ENCODE results near the gene SLC22A17.
"Not testable (repeated sequence)": the region's sequence is repeated elsewhere in the genome, so short reads cannot be mapped to it uniquely, and the experiment has no call there.

The SLC22A17 gene

DNA sequence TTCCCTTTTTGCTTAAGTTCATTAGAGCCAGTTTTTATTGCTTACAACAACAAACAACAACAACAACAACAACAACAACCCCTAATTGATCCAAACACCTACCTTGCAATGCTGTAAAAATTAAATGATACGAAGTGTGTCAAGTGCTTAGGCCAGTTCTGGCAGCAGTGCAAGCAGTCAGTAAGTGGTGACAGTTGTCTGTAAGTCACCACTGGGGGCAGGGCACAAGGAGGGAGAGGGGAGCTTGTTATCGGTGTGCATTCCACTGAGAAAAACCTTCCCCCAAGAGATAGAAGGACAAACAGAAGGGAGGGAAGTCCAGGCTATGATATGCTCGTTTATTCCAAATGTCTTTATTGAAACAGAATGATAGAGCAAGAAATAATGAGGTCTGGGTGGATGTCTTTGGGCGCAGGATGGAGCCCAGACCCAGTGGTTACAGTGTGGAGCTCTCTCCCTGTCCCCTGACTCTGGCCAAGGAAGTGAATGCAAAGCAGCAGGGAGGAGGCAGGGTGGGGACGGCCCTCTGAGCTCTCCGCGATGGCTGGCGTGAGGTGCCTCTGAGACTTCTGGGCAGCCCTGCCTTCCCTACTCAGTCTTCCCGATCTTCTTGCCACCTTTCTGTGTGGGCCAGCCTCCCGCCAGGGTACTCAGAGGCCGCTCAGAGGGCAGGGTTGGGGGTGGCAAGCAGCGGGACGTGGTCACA, 6.5 kb downstream of the SLC22A17 start:
- in situ Hi-C loops (cut with MboI; ENCODE audit: low sequenced_read_pairs): no loop called here

DNA sequence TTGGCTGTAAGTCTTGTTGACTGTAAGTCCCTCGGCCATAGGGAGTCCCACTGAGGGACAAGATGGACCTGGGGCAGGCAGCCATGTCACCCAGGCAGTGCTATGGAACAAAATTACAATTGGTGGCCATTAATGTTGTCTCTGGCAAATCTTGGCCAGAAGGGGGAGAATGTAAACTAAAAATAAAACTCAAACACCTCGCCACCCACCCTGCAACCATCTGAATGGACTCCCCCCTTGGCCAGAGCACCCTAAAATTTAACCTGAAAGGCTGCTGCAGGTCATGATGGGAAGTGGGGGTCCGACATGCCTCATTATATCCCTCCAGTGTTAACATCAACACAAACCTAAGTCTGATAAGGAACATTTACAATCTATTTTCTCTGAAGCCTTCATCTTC, 8.2 kb downstream of the SLC22A17 start:
- in situ Hi-C loops (cut with MboI; ENCODE audit: low sequenced_read_pairs): no loop called here

DNA sequence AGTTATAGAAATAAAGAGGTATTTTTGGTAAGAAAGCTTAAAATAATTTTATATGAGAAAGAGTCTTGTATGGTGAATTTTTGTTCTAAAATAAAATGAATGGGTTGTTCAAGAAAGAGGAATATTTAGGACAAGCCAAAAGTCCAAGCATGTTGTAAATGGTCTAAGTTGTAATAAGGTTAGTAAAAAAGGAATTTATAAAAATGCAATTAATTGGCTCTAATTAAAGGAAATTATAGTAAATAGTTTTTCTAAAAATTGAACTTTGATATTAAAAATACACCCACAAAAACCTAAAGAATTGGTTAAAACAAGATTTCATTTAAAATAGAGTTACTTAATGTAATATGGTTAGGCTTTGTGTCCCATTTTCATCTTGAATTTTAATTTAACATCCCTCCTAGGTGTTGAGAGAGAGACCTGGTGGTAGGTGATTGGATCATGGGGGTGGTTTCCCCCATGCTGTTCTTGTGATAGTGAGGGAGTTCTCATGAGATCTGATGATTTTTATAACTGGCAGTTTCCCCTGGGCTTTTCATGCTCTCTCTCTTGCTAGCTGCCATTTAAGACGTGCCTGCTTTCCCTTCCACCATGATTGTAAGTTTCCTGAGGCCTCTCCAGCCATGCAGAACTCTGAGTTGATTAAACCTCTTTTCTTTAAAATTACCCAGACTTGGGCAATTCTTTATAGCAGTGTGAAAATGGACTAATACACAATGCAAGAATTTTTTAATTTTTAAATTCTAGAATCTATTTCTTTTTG, 13.0 kb downstream of the SLC22A17 start:
- in situ Hi-C loops (cut with MboI; ENCODE audit: low sequenced_read_pairs): no loop called here

DNA sequence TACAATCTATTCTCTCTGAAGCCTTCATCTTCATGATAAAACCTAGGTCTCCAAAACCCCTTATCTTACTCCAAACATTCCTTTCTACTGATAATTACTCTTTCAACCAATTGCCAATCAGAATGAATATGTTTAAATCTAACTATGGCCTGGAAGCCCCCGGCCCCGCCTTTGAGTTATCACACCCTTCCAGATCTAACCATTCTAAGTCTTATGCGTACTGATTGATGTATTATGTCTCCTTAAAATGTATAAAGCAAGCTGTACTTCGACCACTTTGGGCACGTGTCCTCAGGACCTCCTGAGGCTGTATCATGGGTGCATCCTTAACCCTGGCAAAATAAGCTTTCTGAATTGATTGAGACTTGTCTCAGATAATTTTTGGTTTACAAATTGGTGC, 17.1 kb downstream of the SLC22A17 start:
- in situ Hi-C loops (cut with MboI; ENCODE audit: low sequenced_read_pairs): no loop called here

DNA sequence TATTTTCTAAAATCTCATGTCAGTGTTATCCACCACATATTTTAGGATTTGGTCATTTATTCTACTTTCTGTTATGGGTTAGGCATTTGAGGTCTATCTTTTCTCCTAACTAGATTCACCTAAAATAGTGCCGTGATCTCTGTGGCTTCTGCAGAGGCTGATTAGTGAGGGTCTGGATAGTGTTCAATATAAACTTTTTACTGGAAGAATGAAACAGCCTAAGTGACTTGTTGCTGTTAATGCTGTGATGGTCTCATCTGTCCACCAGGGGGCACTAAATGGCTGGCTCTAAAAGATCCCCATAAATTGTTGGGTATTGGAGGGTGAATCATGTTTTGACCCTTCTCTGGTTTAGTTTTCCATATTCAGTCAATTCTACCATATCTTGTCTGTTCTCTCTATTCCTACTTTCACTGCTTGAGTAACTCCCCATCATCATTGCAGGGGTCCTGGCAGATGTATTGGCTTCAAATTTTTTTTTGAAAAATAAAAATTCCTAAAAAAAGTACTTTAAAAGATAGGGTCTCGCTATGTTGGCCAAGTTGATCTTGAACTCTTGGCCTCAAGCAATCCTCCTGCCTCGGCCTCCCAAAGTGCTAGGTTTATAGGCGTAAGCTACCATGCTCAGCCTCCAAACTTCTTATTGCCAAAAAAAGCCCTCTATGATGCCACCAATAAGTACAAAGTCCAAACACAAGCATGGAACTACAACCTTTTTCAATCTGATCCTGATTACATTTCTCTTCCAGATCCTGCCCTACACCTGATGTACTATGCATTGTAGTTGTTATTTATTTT, 24.5 kb downstream of the SLC22A17 start:
- in situ Hi-C loops (cut with MboI; ENCODE audit: low sequenced_read_pairs): no loop called here

DNA sequence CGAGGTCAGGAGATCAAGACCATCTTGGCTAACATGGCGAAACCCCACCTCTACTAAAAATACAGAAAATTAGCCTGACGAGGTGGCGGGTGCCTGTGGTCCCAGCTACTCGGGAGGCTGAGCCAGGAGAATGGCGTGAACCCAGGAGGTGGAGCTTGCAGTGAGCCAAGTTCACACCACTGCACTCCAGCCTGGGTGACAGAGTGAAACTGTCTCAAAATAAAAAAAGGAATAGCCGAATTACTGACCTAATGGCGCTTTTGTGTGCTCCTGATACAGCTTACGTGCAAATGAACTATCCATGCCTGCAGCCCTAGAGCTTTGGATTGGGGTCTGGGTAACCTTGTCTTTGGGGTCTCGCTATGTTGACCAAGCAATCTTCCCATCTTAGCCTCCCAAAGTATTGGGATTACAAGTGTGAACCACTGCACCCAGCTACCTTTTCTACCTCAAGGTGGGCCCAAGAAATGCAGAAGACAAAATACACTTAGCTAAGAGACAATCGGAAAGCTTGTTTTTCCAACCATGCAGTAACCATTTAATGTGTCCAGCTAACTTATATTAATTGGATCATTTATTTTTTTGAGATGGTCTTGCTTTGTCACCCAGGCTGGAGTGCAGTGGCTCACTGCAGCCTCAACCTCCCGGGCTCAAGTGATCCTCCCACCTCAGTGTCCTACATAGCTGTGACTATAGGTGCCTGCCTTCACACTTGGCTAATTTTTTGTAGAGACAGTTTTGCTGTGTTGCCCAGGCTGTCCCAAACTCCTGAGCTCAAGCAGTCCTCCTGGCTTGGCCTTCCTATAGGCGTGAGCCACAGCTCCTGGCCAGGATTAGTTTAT, 26.0 kb downstream of the SLC22A17 start:
- in situ Hi-C loops (cut with MboI; ENCODE audit: low sequenced_read_pairs): no loop called here

DNA sequence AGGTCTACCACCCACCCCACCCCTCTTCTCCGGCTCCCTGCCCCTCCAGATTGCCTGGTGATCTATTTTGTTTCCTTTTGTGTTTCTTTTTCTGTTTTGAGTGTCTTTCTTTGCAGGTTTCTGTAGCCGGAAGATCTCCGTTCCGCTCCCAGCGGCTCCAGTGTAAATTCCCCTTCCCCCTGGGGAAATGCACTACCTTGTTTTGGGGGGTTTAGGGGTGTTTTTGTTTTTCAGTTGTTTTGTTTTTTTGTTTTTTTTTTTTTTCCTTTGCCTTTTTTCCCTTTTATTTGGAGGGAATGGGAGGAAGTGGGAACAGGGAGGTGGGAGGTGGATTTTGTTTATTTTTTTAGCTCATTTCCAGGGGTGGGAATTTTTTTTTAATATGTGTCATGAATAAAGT, 26.9 kb downstream of the SLC22A17 start:
- in situ Hi-C loops (cut with MboI; ENCODE audit: low sequenced_read_pairs): not testable (repeated sequence)

DNA sequence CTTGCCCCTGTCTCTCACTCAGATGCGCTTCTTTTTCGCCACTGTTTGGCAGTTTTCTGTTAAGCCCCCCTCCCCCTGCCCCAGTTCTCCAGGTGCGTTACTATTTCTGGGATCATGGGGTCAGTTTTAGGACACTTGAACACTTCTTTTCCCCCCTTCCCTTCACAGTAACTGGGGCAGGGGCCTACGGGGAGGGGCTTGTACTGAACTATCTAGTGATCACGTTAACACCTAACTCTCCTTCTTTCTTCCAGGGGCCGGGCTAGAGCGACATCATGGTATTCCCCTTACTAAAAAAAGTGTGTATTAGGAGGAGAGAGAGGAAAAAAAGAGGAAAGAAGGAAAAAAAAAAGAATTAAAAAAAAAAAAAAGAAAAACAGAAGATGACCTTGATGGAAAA, 27.7 kb downstream of the SLC22A17 start:
- in situ Hi-C loops (cut with MboI; ENCODE audit: low sequenced_read_pairs): no loop called here

DNA sequence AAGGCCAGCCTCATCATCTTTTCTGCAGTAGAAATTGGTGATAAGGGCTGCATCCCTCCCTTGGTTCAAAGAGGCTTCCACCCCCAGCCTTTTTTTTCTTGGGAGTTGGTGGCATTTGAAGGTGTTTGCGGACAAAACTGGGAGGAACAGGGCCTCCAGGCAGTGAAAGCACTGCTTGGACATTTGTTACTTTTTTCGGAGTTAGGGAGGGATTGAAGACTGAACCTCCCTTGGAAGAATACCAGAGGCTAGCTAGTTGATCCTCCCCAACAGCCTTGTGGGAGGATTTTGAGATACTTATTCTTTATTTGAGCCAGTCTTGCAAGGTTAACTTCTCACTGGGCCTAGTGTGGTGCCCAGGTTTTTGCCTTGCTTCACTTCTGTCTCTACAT, 28.2 kb downstream of the SLC22A17 start:
- in situ Hi-C loops (cut with MboI; ENCODE audit: low sequenced_read_pairs): no loop called here

DNA sequence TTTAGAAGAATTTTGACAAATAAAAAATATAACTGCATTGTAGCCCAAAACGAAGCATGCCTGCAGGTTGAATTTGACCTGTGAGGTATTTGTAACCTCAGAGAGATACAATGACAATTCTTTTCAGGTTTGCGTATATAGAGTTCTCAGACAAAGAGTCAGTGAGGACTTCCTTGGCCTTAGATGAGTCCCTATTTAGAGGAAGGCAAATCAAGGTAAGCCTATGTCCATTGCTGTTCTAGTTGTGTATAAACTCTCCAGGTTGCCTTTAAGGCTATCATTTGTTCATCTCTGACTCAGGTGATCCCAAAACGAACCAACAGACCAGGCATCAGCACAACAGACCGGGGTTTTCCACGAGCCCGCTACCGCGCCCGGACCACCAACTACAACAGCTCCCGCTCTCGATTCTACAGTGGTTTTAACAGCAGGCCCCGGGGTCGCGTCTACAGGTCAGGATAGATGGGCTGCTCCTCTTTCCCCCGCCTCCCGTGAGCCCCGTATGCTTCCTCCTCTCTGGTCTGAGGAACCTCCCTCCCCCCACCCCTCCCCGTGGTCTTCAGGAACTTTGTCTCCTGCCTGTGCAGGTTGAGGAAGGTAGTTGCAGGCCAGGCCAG, 28.7 kb downstream of the SLC22A17 start:
- in situ Hi-C loops (cut with MboI; ENCODE audit: low sequenced_read_pairs): no loop called here

DNA sequence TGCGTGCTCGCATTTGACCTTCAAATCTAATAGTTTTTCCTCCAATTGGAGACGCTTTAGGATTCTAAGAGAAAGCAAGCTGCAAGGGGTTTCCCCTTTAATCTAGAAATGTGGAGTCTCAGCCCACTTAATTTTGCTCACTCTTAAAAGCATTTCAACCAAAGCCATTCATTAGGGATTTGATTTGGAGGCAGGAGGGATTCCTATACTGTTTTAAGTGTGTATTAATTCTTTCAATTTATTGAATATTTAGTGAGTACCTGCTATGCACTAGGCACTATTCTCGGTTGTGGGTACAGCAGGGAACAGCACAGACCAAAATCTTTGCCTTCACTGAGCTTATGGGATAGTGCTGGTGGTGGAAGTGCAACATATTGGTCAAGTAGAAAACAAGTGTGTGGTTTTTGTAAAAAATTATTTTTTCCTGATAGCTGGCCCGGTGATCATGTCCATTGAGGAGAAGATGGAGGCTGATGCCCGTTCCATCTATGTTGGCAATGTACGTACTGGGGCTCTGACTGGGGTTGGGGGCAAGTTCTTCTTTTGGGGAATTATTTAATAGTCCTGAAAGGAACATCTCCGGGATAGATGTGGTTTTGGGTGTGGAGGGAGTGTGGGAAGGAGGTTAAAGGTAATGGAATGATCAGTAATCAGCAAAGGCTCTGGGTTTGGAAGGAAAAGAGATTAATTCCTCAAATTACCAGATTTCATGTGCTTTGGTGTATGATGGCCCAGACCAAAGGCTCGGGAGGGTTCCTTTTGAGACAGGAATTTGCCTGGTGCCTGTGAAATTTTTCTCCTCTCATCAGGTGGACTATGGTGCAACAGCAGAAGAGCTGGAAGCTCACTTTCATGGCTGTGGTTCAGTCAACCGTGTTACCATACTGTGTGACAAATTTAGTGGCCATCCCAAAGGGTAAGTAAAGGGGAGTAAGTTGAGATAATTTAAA, 29.8 kb downstream of the SLC22A17 start:
- in situ Hi-C loops (cut with MboI; ENCODE audit: low sequenced_read_pairs): no loop called here

DNA sequence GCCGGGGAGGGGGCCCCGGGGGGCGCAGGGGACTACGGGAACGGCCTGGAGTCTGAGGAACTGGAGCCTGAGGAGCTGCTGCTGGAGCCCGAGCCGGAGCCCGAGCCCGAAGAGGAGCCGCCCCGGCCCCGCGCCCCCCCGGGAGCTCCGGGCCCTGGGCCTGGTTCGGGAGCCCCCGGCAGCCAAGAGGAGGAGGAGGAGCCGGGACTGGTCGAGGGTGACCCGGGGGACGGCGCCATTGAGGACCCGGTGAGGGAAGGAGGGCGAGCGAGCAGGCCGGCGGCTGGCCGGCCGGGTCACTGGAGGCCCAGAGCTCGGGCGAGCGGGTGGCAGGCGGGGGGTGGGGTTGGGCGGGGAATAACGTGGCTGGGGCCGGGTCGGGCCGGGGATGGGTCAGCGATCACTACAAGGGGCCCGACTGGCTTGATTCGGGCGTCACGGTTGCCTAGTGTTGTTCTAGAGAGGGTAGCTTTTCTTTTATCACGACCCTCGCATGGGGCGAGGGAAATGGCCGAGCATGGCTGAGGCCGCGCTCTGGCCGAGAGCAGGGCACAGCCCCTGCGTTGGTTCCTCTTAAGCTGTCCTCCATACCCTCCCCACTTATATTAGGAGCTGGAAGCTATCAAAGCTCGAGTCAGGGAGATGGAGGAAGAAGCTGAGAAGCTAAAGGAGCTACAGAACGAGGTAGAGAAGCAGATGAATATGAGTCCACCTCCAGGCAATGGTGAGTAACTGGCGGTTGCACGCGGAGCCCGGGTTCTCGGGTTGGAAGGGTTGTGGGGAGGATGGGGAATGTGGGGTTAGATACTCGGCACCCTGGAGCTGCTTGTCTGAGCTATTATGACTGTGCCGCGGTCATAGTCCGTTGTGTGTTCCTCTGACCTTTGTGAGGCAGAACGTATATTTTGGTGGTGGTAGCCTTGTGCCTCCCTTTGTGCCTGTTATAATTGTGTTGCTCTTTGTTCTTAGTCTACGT, 30.8 kb downstream of the SLC22A17 start:
- in situ Hi-C loops (cut with MboI; ENCODE audit: low sequenced_read_pairs): no loop called here

DNA sequence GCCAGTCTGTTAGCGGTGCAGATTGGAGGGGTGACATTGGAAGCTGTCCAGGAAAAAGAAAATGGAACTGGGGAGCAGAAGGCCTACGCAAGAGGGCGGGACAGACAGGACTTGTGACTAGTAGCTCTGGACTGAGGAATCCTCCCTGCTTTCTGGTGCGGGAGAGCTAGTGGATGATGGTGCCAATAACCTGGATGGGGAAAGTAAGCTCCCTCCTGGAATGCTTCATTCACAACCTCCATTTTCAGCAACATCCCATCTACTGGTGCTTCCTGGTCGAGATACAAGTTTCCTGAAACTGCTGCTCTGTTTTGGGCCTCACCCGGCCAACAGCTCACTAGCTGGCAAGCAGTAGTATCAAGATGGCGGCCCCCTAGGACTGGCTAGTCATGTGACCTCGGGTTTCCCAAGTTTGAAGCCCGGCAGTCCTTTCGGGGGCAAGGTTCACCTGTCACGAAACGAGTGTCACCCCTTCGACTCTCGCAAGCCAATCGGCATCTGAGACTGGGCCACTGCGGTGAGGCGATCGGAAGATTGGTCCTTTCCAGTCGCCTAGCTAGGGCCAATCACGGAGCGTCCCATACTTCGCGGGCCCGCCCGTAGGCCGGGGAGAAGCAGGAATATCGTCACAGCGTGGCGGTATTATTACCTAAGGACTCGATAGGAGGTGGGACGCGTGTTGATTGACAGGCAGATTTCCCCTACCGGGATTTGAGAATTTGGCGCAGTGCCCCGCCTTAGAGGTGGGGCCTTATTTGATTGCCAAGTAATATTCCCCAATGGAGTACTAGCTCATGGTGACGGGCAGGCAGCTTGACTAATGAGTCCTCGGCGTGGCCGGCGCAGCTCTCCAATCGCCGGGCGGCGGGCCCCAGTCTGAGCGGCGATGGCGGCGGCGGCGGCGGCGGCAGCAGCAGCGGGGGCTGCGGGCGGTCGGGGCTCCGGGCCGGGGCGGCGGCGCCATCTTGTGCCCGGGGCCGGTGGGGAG, 31.8 kb downstream of the SLC22A17 start, which contains the start of gene PABPN1:
PABPN1 (plus strand) TSS at position 874 of the 988 bp plus-strand sequence; CDS start at position 887, 13 bp downstream.
- in situ Hi-C loops (cut with MboI; ENCODE audit: low sequenced_read_pairs): no loop called here

DNA sequence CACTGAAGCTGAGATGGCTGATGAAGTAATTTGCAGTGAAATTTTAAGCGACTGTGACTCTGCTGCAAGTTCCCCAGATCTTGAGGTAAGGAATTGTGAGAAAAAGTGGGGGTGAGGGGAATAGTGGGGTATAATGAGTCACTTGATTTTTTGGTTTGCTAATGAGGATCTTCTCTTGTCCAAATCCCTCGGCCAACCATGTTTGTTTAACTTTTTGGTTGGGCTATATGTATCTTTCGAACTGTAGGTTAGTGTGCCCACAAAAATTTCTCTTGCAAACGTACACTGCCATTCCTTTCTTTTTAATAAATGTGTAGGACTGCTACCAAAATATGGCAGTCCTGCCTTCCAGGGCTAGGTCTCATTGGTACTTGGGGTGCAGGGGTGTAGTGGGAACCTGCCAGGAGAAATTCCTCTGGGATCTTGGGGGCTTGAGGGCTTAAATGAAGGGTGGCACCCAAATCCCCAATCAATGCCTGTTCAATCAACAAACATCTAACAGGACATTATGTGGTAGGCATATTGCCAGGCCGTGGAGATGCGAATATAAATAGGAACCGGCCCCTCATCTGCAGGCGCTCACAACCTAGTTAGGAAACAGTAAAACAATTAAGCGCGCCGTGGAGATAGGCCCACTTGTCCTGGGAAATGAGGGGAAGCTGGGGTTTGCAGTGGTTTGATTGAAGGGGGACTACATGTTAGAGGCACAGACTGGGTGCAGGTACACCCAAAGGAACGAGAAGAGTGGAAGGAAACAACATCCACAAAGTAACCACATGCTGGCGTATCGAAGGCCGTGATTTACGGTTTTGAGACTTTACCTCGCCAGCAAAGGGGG, 32.7 kb downstream of the SLC22A17 start:
- in situ Hi-C loops (cut with MboI; ENCODE audit: low sequenced_read_pairs): no loop called here

DNA sequence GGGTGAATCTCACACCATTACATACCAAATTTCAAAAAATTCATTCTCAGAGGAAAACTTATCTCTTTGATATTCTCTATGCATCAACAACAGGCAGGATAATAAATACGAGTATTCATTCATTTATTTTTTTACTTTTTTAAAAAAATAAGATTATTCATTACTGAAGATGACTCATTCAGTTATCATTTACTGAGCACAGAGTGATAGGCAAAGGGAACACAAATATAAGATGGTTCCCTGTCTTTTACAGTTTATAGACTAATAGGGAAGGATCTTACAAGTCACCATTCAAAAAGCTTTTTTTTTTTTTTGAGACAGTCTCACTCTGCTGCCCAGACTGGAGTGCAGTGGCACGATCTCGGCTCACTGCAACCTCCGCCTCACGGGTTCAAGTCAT, 36.4 kb downstream of the SLC22A17 start:
- in situ Hi-C loops (cut with MboI; ENCODE audit: low sequenced_read_pairs): no loop called here

DNA sequence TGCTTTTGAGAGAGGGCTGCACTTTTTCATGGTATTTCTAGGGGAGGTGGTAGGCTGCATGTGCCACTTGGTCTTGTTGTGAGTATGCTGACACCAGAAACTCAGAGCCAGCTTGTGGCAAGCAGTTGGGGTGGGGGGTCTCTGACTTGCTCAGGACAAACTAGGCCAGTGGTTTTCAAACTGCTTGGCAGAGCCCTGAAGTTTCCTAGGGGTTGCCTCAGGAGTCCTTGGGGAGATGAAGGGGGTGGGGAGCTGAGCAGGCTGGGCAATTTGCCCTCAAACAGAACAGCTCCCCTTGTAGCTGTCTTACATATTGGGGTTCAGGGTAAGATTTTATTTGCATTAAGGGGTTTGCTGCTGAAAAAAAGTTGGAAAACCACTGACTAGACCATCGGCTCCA, 42.1 kb downstream of the SLC22A17 start:
- in situ Hi-C loops (cut with MboI; ENCODE audit: low sequenced_read_pairs): no loop called here

Data from HL-60/S4 treated with retinoic acid at 250 ng/mL for 4 days and 3 days (cell line).